ENCODE results near the gene C5orf58.

Gene C5orf58

DNA sequence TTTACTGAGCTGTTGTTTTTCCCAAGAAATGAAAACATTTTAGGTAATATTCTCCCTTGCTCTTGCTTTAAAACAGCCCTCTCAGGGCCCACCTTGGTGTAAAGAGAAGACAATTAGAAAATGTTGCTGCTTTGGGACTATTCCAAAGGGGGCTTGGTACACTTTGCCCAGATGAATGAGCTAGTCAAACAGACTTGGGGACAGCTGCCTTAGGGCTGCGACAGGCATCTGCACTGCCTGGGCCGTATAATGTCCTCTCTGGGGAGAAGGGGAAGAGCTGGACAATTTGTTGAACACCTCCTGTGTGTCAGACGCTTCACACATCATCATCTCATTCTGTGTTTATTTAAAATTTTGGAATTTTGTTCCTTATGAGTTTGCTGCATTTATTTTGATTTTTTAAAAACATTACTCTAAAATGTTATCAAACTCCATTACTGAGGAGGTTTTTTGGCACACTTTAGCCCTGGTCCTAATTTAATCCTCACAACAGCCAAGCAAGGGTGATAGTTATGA, 28.8 kb downstream of the C5orf58 start:
- DNase-seq: no peak

DNA sequence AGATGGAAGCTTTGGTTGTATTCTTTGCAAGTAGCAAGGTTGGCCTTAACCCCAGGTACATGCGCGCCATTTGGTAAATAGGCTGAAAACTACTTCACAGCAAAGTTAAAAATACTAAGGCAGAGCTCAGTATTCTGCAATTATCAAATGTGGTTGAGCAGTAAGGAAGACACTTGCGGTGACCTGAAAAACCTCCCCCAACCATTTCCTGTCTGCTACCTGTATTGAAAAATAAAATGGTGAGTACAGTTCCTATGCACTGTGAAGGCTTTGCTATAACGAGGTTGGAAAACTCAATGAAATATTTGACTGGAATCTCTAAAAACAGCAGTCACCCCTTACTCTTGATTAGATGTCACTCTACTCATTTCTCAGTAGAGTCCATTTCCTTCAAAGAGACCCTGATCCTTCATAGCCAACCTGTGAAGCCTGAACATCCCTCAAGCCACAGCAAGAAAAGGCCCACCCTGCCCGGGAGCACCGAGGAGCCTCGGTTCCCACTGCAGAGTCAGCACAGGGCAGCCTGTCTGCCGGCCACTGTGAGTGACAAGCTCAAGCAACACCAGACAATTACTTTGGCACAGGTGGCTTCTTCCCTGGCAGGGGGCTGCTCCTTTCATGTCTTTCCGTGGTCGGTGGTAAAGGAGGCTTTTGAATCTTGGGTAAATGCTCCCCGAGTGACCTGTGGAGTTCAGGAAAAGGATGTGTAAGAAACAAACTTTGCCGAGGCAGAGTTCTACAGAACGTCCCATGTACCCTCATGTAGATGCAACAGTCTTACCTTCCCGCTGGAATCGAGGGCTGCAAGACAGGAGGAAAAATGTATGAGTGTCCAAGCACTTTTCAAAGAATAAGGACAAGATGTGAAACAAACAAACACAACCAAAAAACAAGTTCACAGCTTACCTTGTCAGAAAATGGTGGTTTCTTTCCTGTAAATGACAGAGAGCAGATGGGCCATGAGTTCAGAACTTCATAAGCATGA, 29.6 kb downstream of the C5orf58 start:
- DNase-seq: no peak

DNA sequence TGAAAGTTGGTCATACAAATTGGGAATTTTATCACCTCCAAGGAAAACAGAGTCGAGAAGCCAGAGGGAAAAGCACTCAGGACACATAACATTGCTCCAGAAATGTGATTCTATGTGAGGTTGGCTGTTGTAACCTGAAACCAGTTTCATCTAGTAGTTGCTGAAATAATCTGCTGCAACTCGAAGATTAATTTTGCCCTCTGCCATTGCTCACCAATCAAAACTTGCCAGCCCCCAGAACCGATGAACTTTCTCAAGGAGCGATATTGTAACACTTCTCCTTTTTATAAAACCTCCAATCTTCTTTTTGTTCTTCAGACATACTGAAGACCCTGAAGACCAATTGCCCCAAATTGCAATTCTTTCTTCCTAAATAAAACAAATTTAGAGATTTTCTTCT, 31.1 kb downstream of the C5orf58 start:
- DNase-seq: no peak

DNA sequence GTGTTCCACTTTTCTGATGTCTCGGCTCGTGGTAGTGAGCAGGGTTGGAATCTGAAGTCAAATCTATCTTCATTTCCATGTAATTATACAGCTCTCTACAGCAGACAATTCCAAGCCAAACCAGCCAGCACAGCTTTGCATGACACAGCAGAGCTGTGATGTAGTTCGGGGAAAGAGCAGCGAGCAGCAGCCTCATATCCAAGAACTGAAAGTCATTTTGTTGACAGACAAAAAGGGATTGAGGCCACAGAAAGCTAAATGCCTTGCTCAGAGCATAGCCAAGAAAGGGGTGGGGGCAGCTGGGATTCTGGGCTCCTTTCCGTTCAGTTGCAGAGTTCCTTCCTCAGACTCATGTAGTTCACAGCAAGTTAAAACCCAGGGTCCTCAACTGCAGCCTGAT, 32.7 kb downstream of the C5orf58 start:
- DNase-seq: no peak

DNA sequence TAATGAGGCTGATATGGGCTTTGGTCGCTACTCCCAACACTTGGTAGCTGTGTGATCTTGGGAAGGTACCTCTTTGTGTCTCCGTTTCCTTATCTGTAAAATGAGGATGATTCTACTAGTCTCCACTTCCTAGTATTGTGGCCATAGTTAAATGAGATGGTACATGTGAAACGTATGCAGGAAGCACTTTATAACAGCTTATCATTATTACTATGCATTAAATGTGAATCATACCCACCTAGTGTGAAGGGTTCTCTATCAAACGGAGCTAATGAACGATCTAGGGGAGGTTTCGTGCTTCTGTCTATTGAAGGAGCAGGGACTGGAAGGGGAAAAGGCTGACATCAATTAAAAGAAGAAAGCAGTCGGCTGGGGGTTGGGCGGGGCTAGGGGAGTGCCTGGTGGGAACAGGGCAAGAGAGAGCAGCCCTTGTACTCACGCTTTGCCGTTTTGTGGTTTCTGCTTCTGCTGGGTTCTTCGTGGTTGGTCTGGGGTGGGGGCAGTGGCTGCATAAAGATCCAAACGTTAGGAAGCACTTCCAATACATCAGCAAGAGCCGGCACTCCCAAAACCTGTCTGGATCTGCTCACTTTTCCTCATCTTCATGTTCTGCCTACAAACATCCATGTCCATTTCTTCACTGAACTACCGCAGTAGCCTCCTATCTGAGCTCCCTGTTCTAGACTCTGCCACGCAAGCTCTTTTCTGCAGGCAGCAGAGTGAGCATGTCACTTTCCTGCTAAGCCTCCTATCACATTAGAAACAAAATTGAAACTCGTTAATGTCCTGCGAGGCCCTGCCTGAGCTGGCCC, 34.0 kb downstream of the C5orf58 start:
- DNase-seq: no peak

DNA sequence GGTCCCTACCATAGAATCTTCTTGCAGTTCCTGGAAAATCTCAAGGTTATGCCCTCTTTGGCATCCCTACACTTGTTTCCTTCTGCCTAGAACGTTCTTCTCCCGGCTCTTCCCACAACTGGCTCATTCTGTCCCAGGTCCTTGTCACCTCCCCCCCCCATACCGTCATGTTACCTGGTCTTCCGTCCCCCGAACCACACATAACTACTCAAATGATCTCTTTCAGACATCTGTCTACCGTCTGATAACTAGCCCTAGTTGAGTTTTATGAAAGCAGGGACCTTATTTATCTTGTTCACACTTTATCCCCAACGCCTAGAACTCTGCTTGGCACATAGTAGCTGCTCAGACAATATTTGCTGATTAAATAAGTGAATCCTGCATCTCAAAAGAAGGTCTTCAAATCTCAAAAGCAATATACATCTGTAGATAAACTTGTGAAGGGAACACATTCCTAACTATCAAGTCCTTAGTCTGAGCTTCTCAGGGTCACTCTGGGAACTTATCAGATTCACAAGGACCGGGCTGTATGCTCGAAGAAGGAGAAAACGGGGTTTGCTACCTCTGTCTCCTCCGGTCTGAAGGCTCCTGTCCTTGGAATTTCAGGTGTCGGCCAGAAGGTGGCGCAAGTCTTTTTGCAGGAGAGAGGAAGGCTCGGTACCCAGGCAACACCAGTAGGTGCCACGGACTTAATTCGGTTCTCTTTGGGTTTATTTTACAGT, 34.8 kb downstream of the C5orf58 start:
- DNase-seq: peak in 2 of 3 experiments; percentile 19 to 48

DNA sequence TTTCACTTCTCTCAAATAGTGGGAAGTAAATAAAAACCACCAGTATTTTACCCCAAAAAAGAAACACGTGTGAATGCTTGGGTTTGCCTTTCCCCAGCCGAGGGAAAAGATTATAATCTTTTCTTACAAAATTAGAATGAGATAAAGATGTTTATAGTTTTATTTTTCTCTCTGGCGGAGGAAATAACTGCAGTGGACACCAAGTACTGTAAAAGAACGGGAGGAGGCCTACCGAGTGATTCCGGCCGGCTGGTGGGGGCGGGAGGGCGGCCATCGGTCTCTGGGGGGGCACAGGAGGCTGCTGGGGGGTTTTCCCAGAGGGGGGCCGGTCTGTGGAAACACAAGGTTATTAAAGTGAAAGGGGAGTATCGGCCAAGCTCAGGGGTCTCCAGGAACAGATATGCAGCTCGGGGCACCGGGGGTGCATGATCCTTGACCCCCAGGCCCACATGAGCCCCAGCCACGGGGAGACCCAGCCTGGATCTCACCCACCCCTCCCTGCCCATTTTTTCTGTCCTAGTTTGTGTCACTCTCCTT, 35.4 kb downstream of the C5orf58 start:
- DNase-seq: no peak

DNA sequence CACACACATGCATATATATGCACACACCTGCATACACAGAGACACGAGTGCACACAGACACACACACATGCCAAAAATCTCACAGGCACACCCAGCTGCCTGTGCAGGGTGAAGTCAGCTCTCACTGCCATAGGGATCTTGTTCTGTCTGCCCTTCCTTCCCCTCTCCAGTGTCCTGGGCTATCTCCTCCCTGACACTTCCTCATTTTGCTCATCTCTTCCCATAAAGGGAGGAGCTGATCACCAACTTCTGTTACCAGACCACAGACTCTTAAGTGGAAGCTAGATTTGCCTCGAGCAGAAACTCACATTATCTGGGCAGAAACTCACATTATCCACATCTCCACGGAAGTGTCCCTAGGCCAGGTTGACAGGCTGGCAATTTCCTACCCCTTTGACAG, 36.1 kb downstream of the C5orf58 start:
- DNase-seq: no peak

DNA sequence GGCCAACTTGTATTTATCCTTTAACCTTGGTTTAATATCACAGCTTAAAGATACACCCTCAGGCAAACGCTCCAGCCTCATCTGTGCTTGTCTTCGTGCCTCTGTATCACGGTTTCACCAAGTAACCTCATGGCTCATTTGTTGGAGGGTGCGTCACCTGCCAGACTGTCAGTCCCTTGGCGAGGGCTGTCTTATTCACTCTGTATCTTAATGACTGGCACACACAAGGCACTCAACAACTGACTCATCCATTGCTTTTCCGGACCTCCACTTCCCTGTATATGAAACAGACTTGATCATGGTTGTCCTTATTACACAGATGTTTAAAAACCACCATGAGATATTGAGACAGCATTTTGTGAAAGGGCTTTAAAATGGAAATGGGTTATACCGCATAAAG, 36.8 kb downstream of the C5orf58 start:
- no peak for DNase-seq

DNA sequence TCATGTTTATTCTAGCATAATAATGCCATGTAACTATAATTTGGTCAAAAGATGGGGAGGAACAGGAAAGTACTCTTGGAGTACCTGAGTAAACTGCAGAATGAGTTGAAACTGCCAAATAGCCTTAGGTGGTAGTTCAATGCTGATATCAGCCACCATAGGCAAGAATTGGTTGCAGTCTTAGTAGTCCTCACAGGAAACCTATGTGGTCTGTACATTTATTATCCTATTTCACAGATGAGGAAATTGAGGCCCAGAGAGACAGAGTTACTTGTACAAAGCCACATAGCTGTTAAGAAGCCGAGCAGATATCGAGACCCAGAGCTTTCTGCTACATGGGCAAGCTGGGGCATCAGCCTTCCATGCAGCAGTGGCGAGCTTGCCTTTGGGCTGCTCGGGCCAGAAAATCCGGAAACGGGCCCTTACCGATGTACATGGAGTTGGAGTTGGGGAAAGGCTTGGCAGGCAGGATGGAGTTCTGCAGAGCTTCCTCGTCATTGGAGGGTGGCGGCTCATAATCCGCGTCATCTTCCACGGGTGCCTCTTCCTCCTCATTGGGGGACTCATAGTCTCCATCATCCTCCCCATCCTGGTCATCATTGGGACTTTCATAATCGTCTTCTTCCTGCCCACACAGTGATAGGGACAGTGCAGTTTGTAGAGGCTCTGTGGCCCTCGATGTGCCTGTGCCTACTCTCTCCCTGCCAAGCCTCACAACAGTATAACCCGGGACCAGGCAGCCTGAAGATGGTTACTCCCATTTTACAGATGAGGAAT, 37.7 kb downstream of the C5orf58 start:
- DNase-seq: no peak

DNA sequence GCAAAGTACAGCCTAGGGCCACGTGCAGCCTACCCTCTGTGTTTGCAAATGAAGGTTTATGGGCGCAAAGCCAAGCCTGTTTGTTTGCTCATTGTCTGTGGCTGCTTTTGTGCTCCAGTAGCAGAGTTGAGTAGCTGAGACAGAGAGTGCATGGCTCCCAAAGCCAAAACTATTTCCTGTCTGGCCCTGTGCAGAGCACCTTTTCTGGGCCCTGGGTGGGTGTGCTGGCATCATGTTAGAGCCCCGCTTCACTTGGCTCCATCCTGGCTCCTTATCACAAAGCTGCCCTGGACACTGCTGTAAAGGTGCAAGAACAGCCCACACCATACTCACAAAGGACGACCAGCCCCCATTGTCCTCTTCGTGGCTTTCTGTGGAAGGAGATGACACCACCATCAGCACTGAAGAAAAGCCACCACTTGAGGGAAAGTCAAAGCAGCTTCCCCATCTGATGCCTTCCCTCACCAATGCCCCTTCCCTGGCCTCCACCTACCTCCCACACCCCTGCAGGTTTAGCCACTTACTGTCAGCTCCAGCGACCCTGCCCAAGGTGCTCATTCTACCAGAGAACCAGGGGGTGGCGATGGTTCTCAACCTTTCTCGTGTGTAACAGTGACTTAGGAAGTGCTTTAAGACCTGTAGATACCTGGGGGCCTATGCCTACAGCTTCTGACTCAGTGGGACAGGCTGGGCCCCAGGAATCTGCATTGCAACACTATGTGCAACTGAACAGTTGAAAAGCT, 41.4 kb downstream of the C5orf58 start:
- peak in 1 of 3 experiments; percentile 48 for DNase-seq

DNA sequence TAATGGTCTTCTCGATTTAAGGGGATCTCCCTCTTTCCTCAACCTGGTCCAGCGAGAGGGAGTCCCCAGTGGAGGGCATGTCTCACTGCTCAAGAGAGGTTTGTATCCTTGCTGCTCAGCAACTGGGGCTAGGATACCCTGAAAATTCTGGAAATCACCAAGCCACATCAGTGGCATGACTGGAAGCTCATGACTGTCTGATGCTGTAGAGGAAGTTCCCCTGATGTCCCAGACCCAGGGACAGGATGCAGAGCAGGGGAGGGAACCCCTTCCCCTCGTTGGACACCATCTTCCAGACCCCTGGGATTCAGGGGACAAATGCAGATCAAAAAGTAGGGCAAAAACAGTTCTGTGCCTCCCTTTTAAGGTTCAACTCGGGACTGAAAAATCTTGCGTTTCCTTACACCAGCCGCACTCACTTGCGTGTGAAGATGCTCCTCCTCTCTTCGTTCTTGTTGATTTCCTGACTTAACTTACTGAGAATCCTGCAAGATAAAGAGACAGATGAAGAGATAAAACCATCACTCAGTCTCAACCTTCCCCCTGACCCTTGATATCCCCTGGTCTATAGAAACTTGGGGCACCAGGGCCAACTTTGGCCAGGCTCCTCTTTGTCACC, 42.7 kb downstream of the C5orf58 start:
- DNase-seq: no peak

DNA sequence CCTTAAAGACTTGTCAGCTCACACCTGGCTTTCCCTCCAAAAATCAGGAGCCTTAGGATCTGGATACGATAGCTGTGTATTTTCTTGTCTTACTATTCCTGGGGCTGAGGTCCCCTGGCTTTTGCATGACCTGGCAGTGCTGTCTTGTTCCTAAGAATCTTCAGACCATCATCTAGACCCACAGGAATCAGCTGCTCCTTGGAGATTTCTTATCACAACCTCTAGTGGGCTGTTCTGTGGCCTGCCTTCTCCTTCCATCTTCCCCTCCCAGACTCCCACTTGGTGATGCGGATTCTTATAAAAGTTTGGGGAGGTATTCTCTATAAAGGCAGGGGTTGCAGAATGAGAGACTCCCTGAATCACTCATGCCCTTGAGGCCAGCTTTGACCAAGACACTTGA, 43.4 kb downstream of the C5orf58 start:
- no peak for DNase-seq

DNA sequence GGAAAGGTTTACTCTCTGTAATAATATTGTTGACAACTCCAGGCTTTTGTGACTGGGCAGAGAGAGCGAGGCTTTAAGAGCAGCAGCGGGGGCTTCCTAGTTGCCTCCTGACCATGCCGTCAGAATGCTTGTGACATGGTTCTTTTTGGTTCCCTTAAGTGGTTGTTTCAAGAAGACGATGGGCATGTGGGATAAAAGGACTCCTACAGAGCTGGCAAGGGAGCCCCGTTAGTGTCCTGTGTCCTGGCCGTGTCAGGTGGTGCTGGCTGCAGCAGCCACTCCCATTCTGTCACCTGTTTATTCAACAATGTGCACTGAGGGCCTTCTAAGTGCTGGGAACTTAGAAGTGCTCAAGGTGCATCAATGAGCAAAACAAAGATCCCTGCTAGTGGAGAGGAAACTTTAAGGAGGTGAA, 45.1 kb downstream of the C5orf58 start:
- DNase-seq: no peak

DNA sequence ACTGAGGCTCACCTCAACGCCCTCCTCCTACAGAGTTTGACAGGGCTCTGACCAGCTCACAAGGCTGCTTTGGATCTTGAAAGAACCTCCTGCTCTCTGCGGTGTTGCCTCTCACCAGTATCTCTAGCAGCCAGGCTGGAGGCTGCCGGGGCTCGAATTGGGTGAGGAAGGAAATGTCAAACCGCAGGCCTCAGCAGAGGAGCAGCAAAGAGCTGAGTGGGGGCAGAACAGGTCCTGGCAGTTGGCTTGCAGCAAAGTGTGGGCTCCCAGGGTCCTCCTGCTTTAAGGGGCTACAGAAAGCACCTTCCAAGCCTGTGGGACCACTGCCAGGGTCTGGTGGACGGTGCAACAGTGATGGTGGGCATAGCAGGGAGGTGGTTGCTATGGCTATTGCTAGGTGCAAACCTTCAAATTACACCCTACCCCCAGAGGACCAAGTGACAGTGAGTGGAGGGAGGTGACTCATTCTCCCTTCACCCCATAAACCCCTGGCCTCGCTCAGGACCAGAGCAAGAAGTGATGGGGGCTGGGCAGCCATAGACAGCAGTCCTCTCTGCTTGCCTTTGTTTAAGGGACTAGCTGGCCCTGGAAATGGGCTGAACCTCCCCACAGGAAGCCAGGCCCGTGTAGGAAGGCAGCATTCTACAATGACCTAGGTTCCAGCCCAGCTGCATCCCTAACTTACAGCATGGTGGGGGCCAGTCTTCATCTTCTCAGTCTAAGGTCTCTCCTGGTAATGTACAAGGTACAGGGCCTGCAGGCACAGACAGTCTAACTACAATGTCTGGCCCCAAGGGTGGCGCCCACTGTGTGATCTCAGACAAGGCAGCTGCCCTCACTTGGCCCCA, 46.0 kb downstream of the C5orf58 start:
- DNase-seq: no peak

DNA sequence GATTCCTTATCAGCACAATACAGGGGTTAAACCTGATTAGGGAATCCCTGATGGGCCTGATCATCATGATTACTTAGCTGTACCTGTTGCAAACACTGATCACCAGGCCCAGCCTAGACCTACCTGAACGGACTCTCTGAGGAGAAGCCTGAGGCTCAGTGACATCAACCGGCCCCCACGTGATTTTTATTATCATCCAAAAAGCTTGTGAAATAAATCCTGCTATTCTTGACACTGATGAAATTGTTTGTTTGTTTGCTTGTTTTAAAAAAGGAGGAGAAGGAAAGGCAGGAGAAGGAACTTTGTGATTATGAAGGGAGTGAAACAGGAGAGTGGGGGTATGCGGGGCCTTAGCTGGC, 46.7 kb downstream of the C5orf58 start:
- DNase-seq: no peak

DNA sequence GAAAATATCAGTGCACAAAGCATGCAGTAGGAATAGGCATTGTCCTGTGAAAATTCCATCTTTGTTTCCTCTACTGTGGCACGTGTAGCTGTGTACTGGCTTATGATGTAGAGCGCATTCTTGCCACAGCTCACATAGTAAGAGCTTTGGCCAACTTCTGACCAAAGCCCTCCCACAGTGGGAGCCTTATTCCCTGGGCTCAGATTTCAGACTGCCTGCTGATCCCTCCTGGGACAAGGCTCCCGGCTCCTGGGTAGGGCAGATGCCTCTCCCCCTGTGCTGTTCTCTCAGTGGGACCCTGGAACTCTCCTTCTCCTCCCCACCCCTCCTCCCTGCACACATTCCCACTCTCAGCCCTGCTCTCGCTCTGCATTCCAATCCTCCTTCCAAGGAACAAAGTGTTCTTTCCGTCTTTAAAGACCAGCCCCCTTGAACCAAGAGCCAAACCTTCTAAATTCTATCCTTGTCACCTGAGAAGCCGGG, 47.3 kb downstream of the C5orf58 start:
- no peak for DNase-seq

DNA sequence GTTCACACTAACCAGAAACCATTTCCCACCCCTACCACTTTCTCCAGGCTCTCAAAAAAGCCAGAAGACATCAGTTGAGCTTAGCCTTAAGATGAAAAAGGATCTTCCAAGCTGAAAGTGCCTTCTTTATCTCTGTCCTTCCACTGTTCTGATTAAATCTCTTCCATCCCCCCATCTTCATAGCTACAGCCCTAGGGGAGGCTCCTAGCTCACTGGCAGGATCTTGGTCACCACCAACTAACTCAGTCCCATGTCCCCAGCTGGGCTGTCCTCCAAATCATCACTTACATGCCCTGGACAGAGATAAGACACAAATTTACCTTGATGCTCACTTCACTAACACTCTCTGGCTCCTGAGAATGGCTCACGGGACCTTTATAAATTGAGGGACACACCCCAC, 50.5 kb downstream of the C5orf58 start:
- DNase-seq: no peak

DNA sequence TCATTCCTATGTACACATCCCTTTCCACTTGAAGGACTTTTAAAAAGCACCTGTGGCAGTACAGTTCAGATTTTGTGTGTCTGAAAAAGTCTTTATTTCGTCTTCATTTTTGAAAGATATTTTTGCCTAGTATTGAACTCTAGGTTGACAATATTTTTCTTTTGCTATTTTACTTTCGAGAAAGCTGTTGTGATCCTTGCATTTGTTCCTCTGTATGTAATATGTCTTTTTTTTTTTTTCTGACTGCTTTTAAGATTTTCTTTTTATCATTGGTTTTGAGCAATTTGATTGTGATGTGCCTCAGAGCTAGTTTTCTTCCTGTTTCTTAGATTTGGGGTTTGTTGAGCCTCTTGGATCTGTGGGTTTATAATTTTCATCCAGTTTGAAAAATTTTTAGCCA, 51.4 kb downstream of the C5orf58 start:
- DNase-seq: no peak

DNA sequence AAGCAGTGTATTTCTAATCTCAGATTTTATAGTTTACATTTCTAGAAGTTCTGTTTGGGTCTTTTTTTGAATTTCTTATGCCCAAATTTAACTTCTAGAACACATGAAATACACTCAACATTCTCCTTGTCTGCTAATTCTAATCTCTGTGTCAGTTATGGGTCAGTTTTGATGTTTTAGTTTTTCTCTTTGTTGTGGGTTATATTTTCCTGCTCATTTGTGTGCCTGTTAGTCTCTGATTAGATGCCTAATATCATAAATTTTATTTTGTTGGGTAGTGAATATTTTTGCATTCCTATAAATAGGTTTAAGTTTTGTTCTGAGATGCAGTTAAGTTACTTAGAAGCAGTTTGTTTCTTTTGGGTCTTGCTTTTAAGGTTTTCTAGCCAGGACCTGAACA, 52.4 kb downstream of the C5orf58 start:
- DNase-seq: no peak

Data from NCI-H1417 (cell line).